ENCODE data around the gene TOP3A.

- TF ChIP-seq EZH2 (IDR thresholded peaks at IDR 0.05; ENCODE audit: borderline replicate concordance, insufficient read depth, low read depth, low read length, poor library complexity, severe bottlenecking), result no peak
- no peak for TF ChIP-seq CTCF (IDR thresholded peaks at IDR 0.05)
These were observed 74.3 kb downstream of the TOP3A start for GRCh38 chr17:18240449-18240848.
